Hepatocyte (in vitro differentiated cells): ENCODE data around the gene CSHL1.

ENCODE experiments used
- CTCF ChIP-seq: fragments of 200-600 bp; sonication (generic); IDR thresholded peaks from 2 replicates; pipeline ENCODE4 v1.5.1; 2016; ENCODE audit warnings: antibody characterized with exemption, mild to moderate bottlenecking; ENCODE audit not compliant: poor library complexity
- EZH2 ChIP-seq: fragments of 200-600 bp; sonication (generic); IDR thresholded peaks from 2 replicates; pipeline ENCODE4 v1.6.1; 2016; ENCODE audit warnings: antibody characterized with exemption, mild to moderate bottlenecking, borderline replicate concordance
- EZH2phosphoT487 ChIP-seq: fragments of 200-600 bp; sonication (generic); IDR thresholded peaks from one replicate; pipeline ENCODE4 v1.6.1; 2018; ENCODE audit warnings: antibody characterized with exemption, mild to moderate bottlenecking, low read depth, moderate library complexity; ENCODE audit not compliant: unreplicated experiment, severe bottlenecking

- TF ChIP-seq CTCF (no peak), EZH2phosphoT487 (no peak), EZH2 (no peak)
Measured at GRCh38 chr17:63880706-63881105, 30.4 kb downstream of the CSHL1 start.
